ENCODE measurements around the gene TRIM34. TPM values are rescaled to one million over a fixed set of nuclear protein-coding genes. Genes with fewer than 3 reads are reported as not detected.
"Not testable (repeated sequence)": the region's sequence is repeated elsewhere in the genome, so short reads cannot be mapped to it uniquely, and the experiment has no call there.

TRIM34 gene
- total and polyA plus RNA-seq, 7 donors = 3.5 to 10.2 (median 7.4) TPM

DNA sequence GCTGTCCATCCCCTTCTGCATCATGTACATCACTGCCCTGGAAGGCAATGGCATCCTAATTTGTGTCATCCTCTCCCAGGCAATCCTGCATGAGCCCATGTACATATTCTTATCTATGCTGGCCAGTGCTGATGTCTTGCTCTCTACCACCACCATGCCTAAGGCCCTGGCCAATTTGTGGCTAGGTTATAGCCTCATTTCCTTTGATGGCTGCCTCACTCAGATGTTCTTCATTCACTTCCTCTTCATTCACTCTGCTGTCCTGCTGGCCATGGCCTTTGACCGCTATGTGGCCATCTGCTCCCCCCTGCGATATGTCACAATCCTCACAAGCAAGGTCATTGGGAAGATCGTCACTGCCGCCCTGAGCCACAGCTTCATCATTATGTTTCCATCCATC is 43.8 kb upstream of the TRIM34 start:
- no peaks in the 10 kb centered on the region for H3K9me3 ChIP-seq
- no peaks in the 10 kb centered on the region for H3K36me3 ChIP-seq
- no peak overlapping the region for H3K27ac ChIP-seq
- intact Hi-C loops (cut with DNase I) = no loop called here
- TF ChIP-seq POLR2AphosphoS5 (IDR thresholded peaks at IDR 0.05) (no peak), EP300 (IDR thresholded peaks at IDR 0.05) (no peak), POLR2A (IDR thresholded peaks at IDR 0.05) (no peak)
- TF ChIP-seq, protein P1, sequence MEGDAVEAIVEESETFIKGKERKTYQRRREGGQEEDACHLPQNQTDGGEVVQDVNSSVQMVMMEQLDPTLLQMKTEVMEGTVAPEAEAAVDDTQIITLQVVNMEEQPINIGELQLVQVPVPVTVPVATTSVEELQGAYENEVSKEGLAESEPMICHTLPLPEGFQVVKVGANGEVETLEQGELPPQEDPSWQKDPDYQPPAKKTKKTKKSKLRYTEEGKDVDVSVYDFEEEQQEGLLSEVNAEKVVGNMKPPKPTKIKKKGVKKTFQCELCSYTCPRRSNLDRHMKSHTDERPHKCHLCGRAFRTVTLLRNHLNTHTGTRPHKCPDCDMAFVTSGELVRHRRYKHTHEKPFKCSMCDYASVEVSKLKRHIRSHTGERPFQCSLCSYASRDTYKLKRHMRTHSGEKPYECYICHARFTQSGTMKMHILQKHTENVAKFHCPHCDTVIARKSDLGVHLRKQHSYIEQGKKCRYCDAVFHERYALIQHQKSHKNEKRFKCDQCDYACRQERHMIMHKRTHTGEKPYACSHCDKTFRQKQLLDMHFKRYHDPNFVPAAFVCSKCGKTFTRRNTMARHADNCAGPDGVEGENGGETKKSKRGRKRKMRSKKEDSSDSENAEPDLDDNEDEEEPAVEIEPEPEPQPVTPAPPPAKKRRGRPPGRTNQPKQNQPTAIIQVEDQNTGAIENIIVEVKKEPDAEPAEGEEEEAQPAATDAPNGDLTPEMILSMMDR (IDR thresholded peaks at IDR 0.05) = no peak
- H3K27me3 ChIP-seq = no peaks in the 10 kb centered on the region
- no peaks in the 10 kb centered on the region for H3K4me1 ChIP-seq
- no peak overlapping the region for H3K4me3 ChIP-seq
- no peak for DNase-seq
- WGBS, 2 donors = 82 to 84% methylated on average over 4 of the region's 4 CpGs

GRCh38 chr11:5584458-5584857 is 40.3 kb upstream of the TRIM34 start:
- WGBS, 2 donors = 89 to 94% methylated on average over 5 of the region's 5 CpGs
- H3K36me3 ChIP-seq; H3K27me3 ChIP-seq; intact Hi-C loops (cut with DNase I); H3K27ac ChIP-seq; DNase-seq; H3K4me1 ChIP-seq; H3K9me3 ChIP-seq; H3K4me3 ChIP-seq: not testable (repeated sequence)

DNA sequence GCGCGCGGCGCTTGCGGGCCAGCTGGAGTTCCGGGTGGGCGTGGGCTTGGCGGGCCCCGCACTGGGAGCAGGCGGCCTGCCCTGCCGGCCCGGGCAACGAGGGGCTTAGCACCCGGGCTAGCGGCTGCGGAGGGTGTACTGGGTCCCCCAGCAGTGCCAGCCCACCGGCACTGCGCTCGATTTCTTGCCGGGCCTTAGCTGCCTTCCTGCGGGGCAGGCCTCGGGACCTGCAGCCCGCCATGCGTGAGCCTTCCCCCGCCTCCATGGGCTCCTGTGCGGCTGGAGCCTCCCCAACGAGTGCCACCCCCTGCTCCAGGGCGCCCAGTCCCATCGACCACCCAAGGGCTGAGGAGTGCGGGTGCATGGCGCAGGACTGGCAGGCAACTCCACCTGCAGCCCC is 34.9 kb upstream of the TRIM34 start:
- H3K27me3 ChIP-seq; H3K9me3 ChIP-seq; H3K4me1 ChIP-seq; H3K4me3 ChIP-seq; DNase-seq; intact Hi-C loops (cut with DNase I); H3K36me3 ChIP-seq; H3K27ac ChIP-seq: not testable (repeated sequence)
- 98% methylated on average over 31 of the region's 31 CpGs for WGBS, 2 donors

- intact Hi-C loops (cut with DNase I) = no loop called here
- Histone ChIP-seq H3K27me3 (no peaks in the 10 kb centered on the region), H3K9me3 (no peaks in the 10 kb centered on the region), H3K4me3 (no peak overlapping the region), H3K36me3 (no peaks in the 10 kb centered on the region), H3K27ac (no peak overlapping the region), H3K4me1 (peaks cover 0 to 5% (median 2%) of the 10 kb centered on the region in 4 donors)
- no peak for TF ChIP-seq POLR2AphosphoS5 (IDR thresholded peaks at IDR 0.05)
- TF ChIP-seq EP300 (IDR thresholded peaks at IDR 0.05) = no peak
- TF ChIP-seq, protein P1 (IDR thresholded peaks at IDR 0.05) = no peak
- no peak for TF ChIP-seq POLR2A (IDR thresholded peaks at IDR 0.05)
- DNase-seq = no peak
- WGBS, 2 donors = 60 to 90% methylated on average over 3 of the region's 3 CpGs
These were observed 33.2 kb upstream of the TRIM34 start for GRCh38 chr11:5591613-5592012.

DNA sequence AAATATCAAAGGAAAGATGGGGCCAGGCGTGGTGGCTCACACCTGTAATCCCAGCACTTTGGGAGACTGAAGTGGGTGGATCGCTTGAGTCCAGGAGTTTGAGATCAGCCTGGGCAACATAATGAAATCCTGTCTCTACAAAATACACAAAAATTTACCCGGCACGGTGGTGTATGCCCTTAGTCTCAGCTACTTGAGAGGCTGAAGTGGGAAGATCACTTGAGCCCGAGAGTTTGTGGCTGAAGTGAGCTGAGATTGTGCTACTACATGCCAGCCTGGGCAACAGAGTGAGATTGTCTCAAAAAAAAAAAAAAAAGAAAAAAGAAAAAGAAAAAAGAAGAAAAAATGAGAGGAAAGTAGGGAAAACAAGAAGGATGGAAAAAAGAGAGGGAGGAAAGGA is 32.2 kb upstream of the TRIM34 start:
- TF ChIP-seq POLR2AphosphoS5 (IDR thresholded peaks at IDR 0.05) = no peak
- TF ChIP-seq, protein P1 (IDR thresholded peaks at IDR 0.05) = no peak
- no peak for TF ChIP-seq POLR2A (IDR thresholded peaks at IDR 0.05)
- TF ChIP-seq EP300 (IDR thresholded peaks at IDR 0.05) = no peak
- intact Hi-C loops (cut with DNase I) = no loop called here

DNA sequence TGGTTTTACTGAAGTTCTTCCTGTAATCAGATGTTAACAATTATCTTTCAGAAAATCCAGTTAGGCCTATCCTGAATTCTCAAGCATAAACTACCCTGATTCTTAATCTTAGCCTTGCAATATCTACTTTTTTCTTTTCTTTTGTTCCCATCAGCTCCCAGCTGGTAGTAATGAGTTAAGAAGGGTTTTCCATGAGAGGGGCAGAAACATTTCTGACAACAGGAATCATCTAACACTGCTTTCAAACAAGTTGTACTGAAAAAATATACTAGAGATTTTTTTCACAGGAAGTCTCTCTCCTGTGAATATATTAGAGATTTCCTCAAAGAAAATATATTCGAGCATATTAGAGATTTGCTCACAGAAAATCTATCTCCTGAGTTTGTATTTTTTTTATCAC is 31.7 kb upstream of the TRIM34 start:
- intact Hi-C loops (cut with DNase I) = no loop called here
- Histone ChIP-seq H3K4me1 (peaks cover 0 to 20% (median 17%) of the 10 kb centered on the region in 4 donors), H3K36me3 (no peaks in the 10 kb centered on the region), H3K9me3 (no peaks in the 10 kb centered on the region), H3K27ac (no peak overlapping the region), H3K27me3 (no peaks in the 10 kb centered on the region), H3K4me3 (no peak overlapping the region)
- TF ChIP-seq POLR2AphosphoS5 (IDR thresholded peaks at IDR 0.05) = no peak
- TF ChIP-seq, protein P1 (IDR thresholded peaks at IDR 0.05) = no peak
- no peak for TF ChIP-seq EP300 (IDR thresholded peaks at IDR 0.05)
- no peak for TF ChIP-seq POLR2A (IDR thresholded peaks at IDR 0.05)
- no peak for DNase-seq
- WGBS, 2 donors = 69 to 73% methylated on average over 1 of the region's 1 CpG

More for the DNA sequence above, 32.2 kb upstream of the TRIM34 start:
- H3K4me3 ChIP-seq = no peak overlapping the region
- H3K36me3 ChIP-seq = no peaks in the 10 kb centered on the region
- no peaks in the 10 kb centered on the region for H3K9me3 ChIP-seq
- DNase-seq = no peak
- H3K27me3 ChIP-seq = no peaks in the 10 kb centered on the region
- 82 to 93% methylated on average over 5 of the region's 5 CpGs for WGBS, 2 donors
- H3K27ac ChIP-seq = no peak overlapping the region
- H3K4me1 ChIP-seq = peaks cover 0 to 15% (median 12%) of the 10 kb centered on the region in 4 donors

Measured in sigmoid colon (tissue), 7 donors.